HG03342 (cell line): ENCODE data around the gene MANBA.

Experiments
- ATAC-seq: cut with Tn5 transposase; IDR thresholded peaks from one replicate; pipeline ENCODE4 v1.9.1; 2021; ENCODE audit warnings: mild to moderate bottlenecking, moderate library complexity; ENCODE audit not compliant: unreplicated experiment

Gene MANBA

GRCh38 chr4:102683881-102684609 is 76.7 kb downstream of the MANBA start:
- ATAC-seq = no peak

DNA sequence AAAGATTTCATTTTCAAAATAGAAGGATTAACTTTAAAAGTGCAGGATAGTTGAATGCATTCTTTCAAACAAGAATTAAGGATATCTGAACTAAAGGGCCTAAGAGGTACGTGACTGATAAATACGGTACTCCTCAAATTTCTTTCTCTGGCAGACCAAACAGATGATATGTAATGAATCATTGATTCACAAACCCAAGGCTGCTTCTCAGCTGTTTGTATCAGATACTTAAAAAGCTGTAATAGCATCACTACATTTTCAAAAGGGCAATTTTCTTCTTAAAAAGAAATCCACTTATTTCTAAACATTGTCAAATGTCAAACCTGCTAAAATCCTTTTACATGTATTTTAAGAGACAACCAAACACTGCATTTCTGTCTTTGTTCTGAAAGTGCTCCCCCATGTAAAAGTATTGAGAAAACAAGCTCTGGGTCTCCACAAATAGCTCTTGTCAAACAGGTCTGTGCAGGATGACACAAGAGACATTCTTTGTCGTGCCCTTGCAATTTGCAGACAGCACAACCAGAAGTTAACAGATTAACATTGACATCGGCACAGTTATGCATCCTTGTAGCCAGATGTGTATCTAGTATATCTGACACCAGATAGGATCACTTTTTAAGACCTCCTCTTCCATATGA is 82.0 kb downstream of the MANBA start:
- no peak for ATAC-seq

GRCh38 chr4:102678107-102678506 is 82.7 kb downstream of the MANBA start:
- ATAC-seq = no peak

- ATAC-seq = no peak
These were observed 85.6 kb downstream of the MANBA start for GRCh38 chr4:102675141-102675540.

- ATAC-seq = no peak
These were observed 93.8 kb downstream of the MANBA start for GRCh38 chr4:102667001-102667400.

DNA sequence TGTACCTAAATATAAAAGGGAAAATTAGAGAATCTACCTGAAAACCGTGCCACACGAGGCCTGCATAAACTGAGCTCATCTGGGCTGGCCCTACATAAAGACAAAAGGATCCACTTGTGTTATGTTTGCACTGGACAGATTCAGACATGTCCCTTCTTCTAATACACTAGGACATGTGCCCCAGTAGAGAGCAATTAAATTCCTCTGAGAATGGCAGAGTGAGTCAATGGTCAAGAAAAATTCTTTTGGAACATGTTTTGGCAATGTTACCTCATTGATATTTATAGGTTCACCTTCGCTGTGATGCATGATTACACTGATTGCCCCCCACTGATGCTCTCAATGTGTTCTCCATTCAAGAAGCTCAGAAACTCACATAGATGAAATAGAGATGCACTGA is 95.2 kb downstream of the MANBA start:
- no peak for ATAC-seq

GRCh38 chr4:102663073-102663472 is 97.7 kb downstream of the MANBA start:
- ATAC-seq = no peak

DNA sequence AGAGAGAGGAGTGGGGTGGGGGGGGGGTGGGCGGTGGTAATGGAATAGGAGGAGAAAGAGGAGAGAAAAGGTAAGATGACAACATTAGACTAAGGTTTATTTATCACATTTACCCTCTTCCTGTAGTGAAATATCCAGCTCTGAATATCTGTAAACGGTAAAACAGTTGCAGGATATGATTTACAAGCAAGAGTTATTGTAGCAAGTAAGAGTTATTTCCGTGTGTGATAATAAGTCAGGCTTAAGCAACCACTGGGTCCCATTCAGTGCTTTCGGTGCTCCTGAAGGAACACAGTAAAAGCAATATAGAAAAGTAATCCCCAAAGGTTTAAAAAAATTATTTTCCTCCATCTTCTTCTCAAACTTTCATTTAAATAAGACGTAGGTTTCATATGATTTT is 103.6 kb downstream of the MANBA start:
- no peak for ATAC-seq

- no peak for ATAC-seq
These were observed 113.7 kb downstream of the MANBA start for GRCh38 chr4:102647117-102647516.

GRCh38 chr4:102642631-102643298 is 118.0 kb downstream of the MANBA start:
- ATAC-seq = no peak

DNA sequence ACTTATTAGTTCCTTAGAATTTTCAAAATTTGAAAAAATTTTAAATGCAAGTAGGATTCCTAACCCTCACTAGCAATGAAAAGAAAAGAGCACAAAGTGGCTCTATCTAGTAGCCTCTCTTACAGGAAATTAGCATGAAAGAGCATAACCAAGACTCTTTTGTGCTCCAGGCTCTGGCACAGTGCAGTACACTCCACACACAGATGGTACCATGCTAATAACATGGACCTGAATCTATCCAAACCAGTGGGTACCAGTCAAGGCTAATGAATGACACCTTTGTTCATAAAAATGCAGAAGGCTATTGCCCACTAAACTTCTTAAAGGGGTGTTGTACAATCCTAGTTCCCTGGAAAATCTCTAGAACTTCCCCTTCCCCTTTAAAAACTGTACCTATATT is 119.0 kb downstream of the MANBA start:
- no peak for ATAC-seq

DNA sequence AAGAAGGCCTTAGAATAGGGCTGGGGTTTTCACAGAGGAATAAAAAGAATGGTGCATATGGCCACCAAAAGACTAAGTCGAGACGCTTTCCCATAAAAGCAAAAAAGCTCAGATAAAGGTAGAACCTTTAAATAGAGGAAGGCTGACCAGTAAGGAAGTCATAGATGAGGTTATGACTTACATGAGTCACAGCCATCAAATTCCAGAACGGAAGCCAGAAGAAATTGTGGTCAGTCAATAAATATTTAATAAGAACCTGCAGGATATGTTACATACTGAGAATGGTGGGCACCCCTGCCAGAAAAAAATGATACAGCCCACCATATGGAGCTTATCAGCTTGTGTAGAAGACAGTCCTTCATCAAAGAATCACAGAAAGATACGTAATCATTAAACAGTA is 120.1 kb downstream of the MANBA start:
- ATAC-seq = no peak

DNA sequence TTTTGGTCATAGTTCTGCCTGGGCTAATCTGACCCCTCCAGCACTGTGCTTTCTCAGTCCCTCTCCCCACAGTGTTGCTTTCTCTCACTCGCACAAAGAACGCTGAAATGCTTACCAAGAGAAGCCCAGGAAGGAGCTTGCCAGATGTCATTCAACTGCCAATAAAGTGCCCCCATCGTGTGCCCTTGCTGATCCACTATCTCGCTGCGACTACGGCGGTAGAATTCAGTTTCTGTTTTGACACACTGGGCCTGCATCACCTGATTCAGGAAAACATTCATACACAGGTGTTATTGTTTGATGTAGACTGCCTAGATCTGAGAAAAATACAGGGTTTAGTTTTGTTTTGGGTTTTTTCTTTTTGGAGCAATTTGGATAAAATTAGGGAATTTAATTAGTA is 121.2 kb downstream of the MANBA start:
- ATAC-seq = no peak

GRCh38 chr4:102638621-102639020 is 122.1 kb downstream of the MANBA start:
- ATAC-seq = no peak

GRCh38 chr4:102637391-102637790 is 123.4 kb downstream of the MANBA start:
- ATAC-seq = no peak

GRCh38 chr4:102633100-102633499 is 127.7 kb downstream of the MANBA start:
- ATAC-seq = no peak

DNA sequence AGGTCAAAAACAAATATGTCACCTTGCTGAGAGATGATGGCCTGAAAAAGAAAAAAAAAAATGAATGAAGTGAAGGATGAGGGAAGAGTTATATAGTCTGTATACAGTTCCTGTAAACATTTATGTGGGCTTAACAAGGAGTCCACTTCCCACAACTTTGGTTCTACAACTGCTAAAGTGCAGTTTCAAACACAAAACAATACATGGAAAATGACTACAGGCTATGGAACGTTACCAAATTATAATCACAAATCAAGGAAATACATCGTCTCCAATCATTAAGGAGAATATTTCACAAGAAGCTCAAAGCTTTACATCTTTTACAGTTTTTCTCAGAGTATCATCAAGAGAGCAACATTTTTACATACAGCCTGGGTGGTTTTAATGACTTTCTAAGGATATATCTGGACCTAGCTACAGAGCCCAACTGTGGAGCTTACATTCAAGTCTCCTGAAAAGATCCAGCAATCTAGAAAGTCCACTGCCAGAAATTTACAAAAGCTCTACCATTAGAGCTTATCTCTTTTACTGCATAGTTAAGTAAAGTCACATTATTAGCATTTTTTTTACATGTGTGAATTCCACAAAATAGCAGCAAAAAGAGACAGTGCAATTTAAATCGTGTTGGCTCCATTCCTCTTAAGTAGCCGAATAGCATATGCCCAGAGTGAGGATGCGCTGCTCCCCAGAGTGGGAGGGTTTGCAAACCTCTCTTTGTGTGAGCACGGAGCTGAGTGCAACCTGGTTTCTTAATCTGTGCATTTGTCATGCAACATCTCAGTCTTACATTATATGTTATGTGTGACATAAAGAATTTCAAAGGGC is 128.3 kb downstream of the MANBA start:
- no peak for ATAC-seq

DNA sequence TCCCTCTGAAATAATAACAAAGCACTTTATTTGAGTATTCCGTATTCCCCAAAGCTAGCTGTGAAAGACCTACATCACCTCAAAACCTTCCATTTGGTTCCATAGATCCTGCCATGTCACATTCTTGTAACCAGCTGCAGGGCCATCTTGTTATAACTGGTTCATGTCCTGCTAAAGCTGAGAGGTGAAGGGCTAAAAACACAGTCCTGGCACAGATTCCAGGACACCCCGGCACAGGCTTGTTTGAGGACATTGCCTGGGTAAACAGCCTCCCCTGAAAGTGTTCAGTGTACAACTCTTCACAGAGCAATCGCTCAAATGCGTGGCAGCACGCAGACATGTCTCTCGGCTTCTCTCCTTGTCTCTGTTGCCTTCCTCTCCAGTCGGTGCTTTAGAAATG is 129.2 kb downstream of the MANBA start:
- ATAC-seq = no peak

- no peak for ATAC-seq
These were observed 131.1 kb downstream of the MANBA start for GRCh38 chr4:102629673-102630072.

GRCh38 chr4:102627831-102628523 is 132.8 kb downstream of the MANBA start:
- no peak for ATAC-seq
